Peyer's patch (tissue), 4 donors: ENCODE data around the gene FCMR.

Source experiments
- POLR2A ChIP-seq, 2 donors: fragments of 450-650 bp; IDR thresholded peaks; one replicate each; pipeline ENCODE4 v1.5.1; 2017; ENCODE audit warnings: antibody characterized with exemption in 2 of 2, mild to moderate bottlenecking in 2 of 2, moderate library complexity in 2 of 2
- TF ChIP-seq, protein P1 (sequence below), 6 experiments: fragments of 450-650 bp in 4 of 6; fragments of 200-600 bp in 2 of 6; sonication (generic) in 1 of 6; IDR thresholded peaks; one replicate each; pipeline ENCODE4 v1.5.1; 2017 to 2019; ENCODE audit warnings: antibody characterized with exemption in 6 of 6, mild to moderate bottlenecking in 3 of 6, moderate library complexity in 1 of 6

DNA sequence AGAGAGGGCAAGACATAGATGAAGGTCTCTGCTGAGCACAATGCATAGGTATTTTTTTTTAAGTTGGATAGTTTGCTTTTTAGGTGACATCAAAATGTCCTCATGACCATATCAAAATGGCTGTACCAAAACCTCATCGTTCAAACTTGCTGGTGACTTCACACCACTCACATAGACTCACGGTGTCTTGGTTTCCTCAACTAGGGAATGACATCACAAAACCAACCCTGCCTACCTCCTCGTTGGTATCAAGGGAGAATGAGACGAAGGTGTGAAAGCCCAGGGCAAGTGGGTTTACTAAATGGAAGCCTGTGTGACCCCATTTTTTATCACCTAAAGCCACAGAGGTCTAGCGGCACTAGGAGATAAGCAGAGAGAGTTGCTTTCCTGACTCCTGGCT, 23.0 kb upstream of the FCMR start:
- TF ChIP-seq, protein P1, sequence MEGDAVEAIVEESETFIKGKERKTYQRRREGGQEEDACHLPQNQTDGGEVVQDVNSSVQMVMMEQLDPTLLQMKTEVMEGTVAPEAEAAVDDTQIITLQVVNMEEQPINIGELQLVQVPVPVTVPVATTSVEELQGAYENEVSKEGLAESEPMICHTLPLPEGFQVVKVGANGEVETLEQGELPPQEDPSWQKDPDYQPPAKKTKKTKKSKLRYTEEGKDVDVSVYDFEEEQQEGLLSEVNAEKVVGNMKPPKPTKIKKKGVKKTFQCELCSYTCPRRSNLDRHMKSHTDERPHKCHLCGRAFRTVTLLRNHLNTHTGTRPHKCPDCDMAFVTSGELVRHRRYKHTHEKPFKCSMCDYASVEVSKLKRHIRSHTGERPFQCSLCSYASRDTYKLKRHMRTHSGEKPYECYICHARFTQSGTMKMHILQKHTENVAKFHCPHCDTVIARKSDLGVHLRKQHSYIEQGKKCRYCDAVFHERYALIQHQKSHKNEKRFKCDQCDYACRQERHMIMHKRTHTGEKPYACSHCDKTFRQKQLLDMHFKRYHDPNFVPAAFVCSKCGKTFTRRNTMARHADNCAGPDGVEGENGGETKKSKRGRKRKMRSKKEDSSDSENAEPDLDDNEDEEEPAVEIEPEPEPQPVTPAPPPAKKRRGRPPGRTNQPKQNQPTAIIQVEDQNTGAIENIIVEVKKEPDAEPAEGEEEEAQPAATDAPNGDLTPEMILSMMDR (IDR thresholded peaks at IDR 0.05) = no peak
- no peak for TF ChIP-seq POLR2A (IDR thresholded peaks at IDR 0.05)
